DMS153 treated with DMSO at 0.1 percent for 48 hours (cell line): ENCODE results near the gene FAM168B.

Experiments
- DNase-seq: peaks from one replicate; lab custom pipeline; 2025; ENCODE audit not compliant: unreplicated experiment; lab: John Stamatoyannopoulos, UW

The FAM168B gene

GRCh38 chr2:131040661-131041401, 52.4 kb downstream of the FAM168B start:
- no peak for DNase-seq

- no peak for DNase-seq
These were observed 53.2 kb downstream of the FAM168B start for GRCh38 chr2:131039908-131040660.

- DNase-seq: no peak
These were observed 53.7 kb downstream of the FAM168B start for GRCh38 chr2:131039535-131039907.

- DNase-seq: no peak
These were observed 54.2 kb downstream of the FAM168B start for GRCh38 chr2:131039101-131039440.

- DNase-seq: no peak
These were observed 54.8 kb downstream of the FAM168B start for GRCh38 chr2:131038258-131039100.

GRCh38 chr2:131037398-131038257, 55.6 kb downstream of the FAM168B start:
- DNase-seq: no peak

GRCh38 chr2:131036696-131037397, 56.4 kb downstream of the FAM168B start:
- no peak for DNase-seq

- no peak for DNase-seq
These were observed 57.0 kb downstream of the FAM168B start for GRCh38 chr2:131036269-131036668.

- no peak for DNase-seq
These were observed 57.4 kb downstream of the FAM168B start for GRCh38 chr2:131035826-131036231.

- DNase-seq: no peak
These were observed 58.0 kb downstream of the FAM168B start for GRCh38 chr2:131035112-131035825.

- no peak for DNase-seq
These were observed 58.9 kb downstream of the FAM168B start for GRCh38 chr2:131034122-131035051.

- DNase-seq: no peak
These were observed 59.5 kb downstream of the FAM168B start for GRCh38 chr2:131033786-131034121.

- DNase-seq: no peak
These were observed 60.8 kb downstream of the FAM168B start for GRCh38 chr2:131032393-131032836.

GRCh38 chr2:131031875-131032274, 61.4 kb downstream of the FAM168B start:
- DNase-seq: no peak

GRCh38 chr2:131031431-131031841, 61.8 kb downstream of the FAM168B start:
- DNase-seq: no peak

- peak; percentile 43 for DNase-seq
These were observed 62.7 kb downstream of the FAM168B start for GRCh38 chr2:131030478-131030971.

- DNase-seq: no peak
These were observed 63.4 kb downstream of the FAM168B start for GRCh38 chr2:131029812-131030211.
